WTC11 (cell line): ENCODE results near the gene IQSEC1. TPM values are rescaled to one million over a fixed set of nuclear protein-coding genes. Genes with fewer than 3 reads are reported as not detected.
A peak's percentile ranks its signal among the peaks of the same experiment; 100 is the strongest.

Source experiments
- ATAC-seq: fragments of 200-7000 bp; cut with Tn5 transposase; 2 replicates; pipeline ENCODE4 v1.10.0; 2021; ENCODE audit warnings: mild to moderate bottlenecking, moderate library complexity
- CTCF ChIA-PET: fragments of 300-600 bp; sonication (Branson Sonifier 250); formaldehyde crosslinking; loops from one replicate; lab custom pipeline; 2021; ENCODE audit warnings: antibody characterized with exemption; lab: Charles Lee
- POLR2A ChIA-PET: fragments of 350-600 bp; sonication (Branson Sonifier 250); formaldehyde crosslinking; loops from one replicate; lab custom pipeline; 2021; ENCODE audit warnings: antibody characterized with exemption; lab: Charles Lee
- DNase-seq: peaks from one replicate; pipeline ENCODE4 v3.0.0; 2021; ENCODE audit warnings: low spot score
- H3K27ac Mint-ChIP-seq: 2 replicates; pipeline ENCODE4 v1.8.0; 2021; ENCODE audit warnings: mixed read lengths
- H3K27me3 Mint-ChIP-seq: 2 replicates; pipeline ENCODE4 v1.8.0; 2021; ENCODE audit warnings: low read depth, mild to moderate bottlenecking, moderate library complexity, mixed read lengths
- H3K36me3 Mint-ChIP-seq: 2 replicates; pipeline ENCODE4 v1.8.0; 2021; ENCODE audit warnings: mixed read lengths
- H3K4me1 Mint-ChIP-seq: 2 replicates; pipeline ENCODE4 v1.8.0; 2022; ENCODE audit warnings: mixed read lengths
- H3K4me3 Mint-ChIP-seq: 2 replicates; pipeline ENCODE4 v1.8.0; 2021; ENCODE audit warnings: mild to moderate bottlenecking, moderate library complexity, mixed read lengths
- H3K9me3 Mint-ChIP-seq: 2 replicates; pipeline ENCODE4 v1.8.0; 2021; ENCODE audit warnings: mixed read lengths
- AR ChIP-seq: fragments of 250-450 bp; sonication (Bioruptor Pico); IDR thresholded peaks from 2 replicates; pipeline ENCODE4 v1.9.0; 2021; ENCODE audit warnings: mild to moderate bottlenecking
- ARID4B ChIP-seq: sonication (generic); formaldehyde crosslinking; IDR thresholded peaks from 2 replicates; pipeline ENCODE4 v1.8.0; 2023; ENCODE audit warnings: missing genetic modification reagents, mild to moderate bottlenecking, borderline replicate concordance
- ATF6 ChIP-seq: sonication (generic); formaldehyde crosslinking; IDR thresholded peaks from 2 replicates; pipeline ENCODE4 v1.8.1; 2023; ENCODE audit warnings: mild to moderate bottlenecking, missing genetic modification reagents
- CREB1 ChIP-seq: sonication (generic); formaldehyde crosslinking; IDR thresholded peaks from 2 replicates; pipeline ENCODE4 v1.8.0; 2023; ENCODE audit warnings: mild to moderate bottlenecking, missing genetic modification reagents
- E2F1 ChIP-seq: sonication (generic); formaldehyde crosslinking; IDR thresholded peaks from 2 replicates; pipeline ENCODE4 v1.8.0; 2022; ENCODE audit warnings: mild to moderate bottlenecking, missing genetic modification reagents
- ESRRA ChIP-seq: sonication (generic); formaldehyde crosslinking; IDR thresholded peaks from 2 replicates; pipeline ENCODE4 v1.8.1; 2022; ENCODE audit warnings: mild to moderate bottlenecking, missing genetic modification reagents, borderline replicate concordance
- FOXJ3 ChIP-seq: sonication (generic); formaldehyde crosslinking; IDR thresholded peaks from 2 replicates; pipeline ENCODE4 v1.9.0; 2021; ENCODE audit warnings: missing genetic modification reagents, mild to moderate bottlenecking, borderline replicate concordance
- FOXK1 ChIP-seq: sonication (generic); formaldehyde crosslinking; IDR thresholded peaks from 2 replicates; pipeline ENCODE4 v1.8.0; 2022; ENCODE audit warnings: mild to moderate bottlenecking, moderate library complexity, missing genetic modification reagents
- GTF2I ChIP-seq: fragments of 250-450 bp; sonication (Bioruptor Pico); conservative IDR thresholded peaks from 2 replicates; pipeline ENCODE4 v1.4.0; 2021; ENCODE audit warnings: mild to moderate bottlenecking
- MXD4 ChIP-seq: fragments of 250-450 bp; sonication (Bioruptor Pico); IDR thresholded peaks from 2 replicates; pipeline ENCODE4 v1.8.0; 2021; ENCODE audit warnings: mild to moderate bottlenecking, moderate library complexity, borderline replicate concordance
- NFYB ChIP-seq: sonication (generic); formaldehyde crosslinking; conservative IDR thresholded peaks from 2 replicates; pipeline ENCODE4 v1.8.0; 2022; ENCODE audit warnings: low read depth, missing genetic modification reagents
- SMAD3 ChIP-seq: sonication (generic); formaldehyde crosslinking; IDR thresholded peaks from 2 replicates; pipeline ENCODE4 v1.8.0; 2022; ENCODE audit warnings: missing genetic modification reagents, mild to moderate bottlenecking, borderline replicate concordance
- USF1 ChIP-seq: sonication (generic); formaldehyde crosslinking; IDR thresholded peaks from 2 replicates; pipeline ENCODE4 v1.8.0; 2022; ENCODE audit warnings: mild to moderate bottlenecking, missing genetic modification reagents
- ZNF219 ChIP-seq: sonication (generic); formaldehyde crosslinking; IDR thresholded peaks from 2 replicates; pipeline ENCODE4 v1.8.0; 2023; ENCODE audit warnings: missing genetic modification reagents, mild to moderate bottlenecking, borderline replicate concordance
- ZNF423 ChIP-seq: fragments of 250-450 bp; sonication (Bioruptor Pico); IDR thresholded peaks from 2 replicates; pipeline ENCODE4 v2.1.2; 2022; ENCODE audit warnings: mild to moderate bottlenecking, moderate library complexity
- total RNA-seq: library from RNA; stranded (reverse); gene quantifications from 3 replicates; pipeline ENCODE4 v1.2.3, GENCODE V29; 2021

The IQSEC1 gene
- total RNA-seq, 1 experiment from 2014 or later = 35.0 TPM

- DNase-seq = no peak
- ATAC-seq = no peak
- Mint-ChIP-seq H3K27ac (no peak overlapping the region), H3K27me3 (no peaks in the 10 kb centered on the region), H3K4me1 (no peaks in the 10 kb centered on the region), H3K9me3 (no peaks in the 10 kb centered on the region), H3K4me3 (no peak overlapping the region), H3K36me3 (peaks cover 35% of the 10 kb centered on the region)
- CTCF ChIA-PET = interaction anchor here (0.6 to 1.8 kb wide), 5 partner anchors 10 to 185 kb away, joined by 3 to 4 read pairs (median 3); no protein-coding TSS in a partner anchor
- POLR2A ChIA-PET = no interaction called here
- TF ChIP-seq ZNF219 (CRISPR knock-in tag) (no peak), AR (CRISPR knock-in tag) (no peak), GTF2I (CRISPR knock-in tag) (no peak), USF1 (CRISPR knock-in tag) (no peak), SMAD3 (no peak), CREB1 (no peak), FOXJ3 (no peak), E2F1 (CRISPR knock-in tag) (no peak), NFYB (CRISPR knock-in tag) (no peak), MXD4 (no peak)
These were observed 161.3 kb downstream of the IQSEC1 start for GRCh38 chr3:12911881-12912415.

- peaks cover 35% of the 10 kb centered on the region for H3K36me3 Mint-ChIP-seq
- H3K4me1 Mint-ChIP-seq = no peaks in the 10 kb centered on the region
- no peaks in the 10 kb centered on the region for H3K9me3 Mint-ChIP-seq
- no peaks in the 10 kb centered on the region for H3K27me3 Mint-ChIP-seq
- no peak for DNase-seq
- ChIA-PET CTCF (interaction anchor here (1.0 to 1.4 kb wide), 2 partner anchors 18 to 37 kb away, joined by 3 to 4 read pairs; no protein-coding TSS in a partner anchor), POLR2A (no interaction called here)
- no peak overlapping the region for H3K27ac Mint-ChIP-seq
- ATAC-seq = no peak
- H3K4me3 Mint-ChIP-seq = no peak overlapping the region
- TF ChIP-seq ESRRA (CRISPR knock-in tag) = no peak
- TF ChIP-seq ZNF423 = peak; percentile 97
- TF ChIP-seq FOXK1 (CRISPR knock-in tag) = no peak
These were observed 162.7 kb downstream of the IQSEC1 start for GRCh38 chr3:12910356-12911099.

GRCh38 chr3:12909710-12910109 is 163.5 kb downstream of the IQSEC1 start:
- Mint-ChIP-seq H3K27ac (no peak overlapping the region), H3K4me1 (no peaks in the 10 kb centered on the region), H3K27me3 (no peaks in the 10 kb centered on the region), H3K36me3 (peaks cover 35% of the 10 kb centered on the region), H3K4me3 (no peak overlapping the region), H3K9me3 (no peaks in the 10 kb centered on the region)
- ChIA-PET POLR2A (no interaction called here), CTCF (no interaction called here)
- DNase-seq (no peak), ATAC-seq (no peak)
- TF ChIP-seq ARID4B (CRISPR knock-in tag) (no peak), ATF6 (CRISPR knock-in tag) (no peak)
